SK-N-SH (cell line): Measurements from ENCODE around the gene RUFY4. TPM values are rescaled to one million over a fixed set of nuclear protein-coding genes. Genes with fewer than 3 reads are reported as not detected.

Experiments used
- CTCF ChIA-PET: fragments of 300-600, 350-600 bp; formaldehyde crosslinking; extraction: SDS; loops from one replicate; lab custom pipeline; 2021; lab: Yijun Ruan, JAX
- POLR2A ChIA-PET: fragments of 350-600 bp; sonication (Branson Sonifier 250); formaldehyde crosslinking; extraction: SDS; loops from one replicate; lab custom pipeline; 2020; ENCODE audit warnings: antibody characterized with exemption, inconsistent platforms; lab: Yijun Ruan, JAX
- DNase-seq: peaks from one replicate; pipeline ENCODE4 v3.0.0; 2012
- H2AFZ ChIP-seq: fragments of 200-600 bp; sonication (generic); 2 replicates; pipeline ENCODE4 v1.8.1; 2016; ENCODE audit warnings: antibody characterized with exemption, mild to moderate bottlenecking, low read depth
- H3F3A ChIP-seq: fragments of 200-600 bp; sonication (generic); replicated peaks from 2 replicates; pipeline ENCODE3; 2016; ENCODE audit warnings: antibody characterized with exemption, mild to moderate bottlenecking; ENCODE audit not compliant: insufficient read depth
- H3K27ac ChIP-seq, 2 experiments: fragments of 200-500 bp in 1 of 2; fragments of 200-600 bp in 1 of 2; sonication (Bioruptor generic) in 1 of 2; sonication (generic), shearing (Covaris generic) in 1 of 2; 2 replicates each; pipeline versions ENCODE4 v1.5.1 to v1.6.1; 2014 to 2016; ENCODE audit warnings: low read depth in 2 of 2, inconsistent platforms in 1 of 2, low read length in 1 of 2, mild to moderate bottlenecking in 1 of 2, mixed read lengths in 1 of 2
- H3K27me3 ChIP-seq: fragments of 200-600 bp; sonication (generic), shearing (Covaris generic); 2 replicates; pipeline ENCODE4 v1.6.1; 2016; ENCODE audit warnings: mixed run types; ENCODE audit not compliant: insufficient read depth
- H3K36me3 ChIP-seq, 2 experiments: fragments of 200-500 bp in 1 of 2; fragments of 200-600 bp in 1 of 2; sonication (Bioruptor generic) in 1 of 2; sonication (generic) in 1 of 2; replicated peaks in 1 of 2; 2 replicates each; pipeline versions ENCODE3 to v1.5.1; 2014 to 2016; ENCODE audit warnings: low read length in 1 of 2, mild to moderate bottlenecking in 1 of 2; ENCODE audit not compliant: insufficient read depth in 2 of 2, control insufficient read depth in 1 of 2
- H3K4me1 ChIP-seq, 2 experiments: fragments of 200-500 bp in 1 of 2; fragments of 200-600 bp in 1 of 2; sonication (Bioruptor generic) in 1 of 2; sonication (generic), shearing (Covaris generic) in 1 of 2; 2 replicates each; pipeline versions ENCODE4 v1.5.1 to v1.6.1; 2014 to 2016; ENCODE audit warnings: low read depth in 1 of 2, low read length in 1 of 2, mixed run types in 1 of 2; ENCODE audit not compliant: insufficient read depth in 2 of 2, control insufficient read depth in 1 of 2
- H3K4me2 ChIP-seq: fragments of 200-600 bp; sonication (generic), shearing (Covaris generic); 2 replicates; pipeline ENCODE4 v1.6.1; 2017; ENCODE audit warnings: mixed run types
- H3K4me3 ChIP-seq, 2 experiments: fragments of 200-500 bp in 1 of 2; fragments of 200-600 bp in 1 of 2; sonication (Bioruptor generic) in 1 of 2; sonication (generic), shearing (Covaris generic) in 1 of 2; 2 replicates each; pipeline versions ENCODE4 v1.5.1 to v1.8.1; 2014 to 2016; ENCODE audit warnings: low read depth in 2 of 2, inconsistent platforms in 1 of 2, low read length in 1 of 2, mild to moderate bottlenecking in 1 of 2, mixed read lengths in 1 of 2, moderate library complexity in 1 of 2
- H3K79me2 ChIP-seq: fragments of 200-600 bp; sonication (generic); 2 replicates; pipeline ENCODE4 v1.8.1; 2017; ENCODE audit warnings: mild to moderate bottlenecking; ENCODE audit not compliant: insufficient read depth
- H3K9ac ChIP-seq: fragments of 200-600 bp; sonication (generic); 2 replicates; pipeline ENCODE4 v1.6.1; 2017; ENCODE audit warnings: mixed run types
- H3K9me2 ChIP-seq: fragments of 200-600 bp; sonication (generic); 2 replicates; pipeline ENCODE4 v1.6.1; 2017; ENCODE audit warnings: mixed run types
- H3K9me3 ChIP-seq: fragments of 200-600 bp; sonication (generic); 2 replicates; pipeline ENCODE4 v1.6.1; 2017; ENCODE audit warnings: mixed run types, mild to moderate bottlenecking, moderate library complexity
- H4K20me1 ChIP-seq: fragments of 200-600 bp; sonication (generic); 2 replicates; pipeline ENCODE4 v1.6.1; 2017; ENCODE audit warnings: mild to moderate bottlenecking, mixed run types; ENCODE audit not compliant: insufficient read depth
- EP300 ChIP-seq, 2 experiments: IDR thresholded peaks; 2 replicates each; pipeline versions ENCODE4 v1.4.0 to v1.6.1; 2012; ENCODE audit warnings: borderline replicate concordance in 1 of 2, low read depth in 1 of 2, low read length in 1 of 2
- EZH2phosphoT487 ChIP-seq: fragments of 200-600 bp; sonication (generic); IDR thresholded peaks from 2 replicates; pipeline ENCODE4 v1.6.1; 2017; ENCODE audit warnings: low read depth, mixed run types, mild to moderate bottlenecking, antibody characterized with exemption, moderate library complexity, borderline replicate concordance
- FOXJ3 ChIP-seq: sonication (generic); formaldehyde crosslinking; IDR thresholded peaks from 2 replicates; pipeline ENCODE4 v1.5.1; 2020; ENCODE audit warnings: mild to moderate bottlenecking, missing genetic modification reagents
- GATA2 ChIP-seq: sonication (generic); formaldehyde crosslinking; IDR thresholded peaks from 2 replicates; pipeline ENCODE4 v1.5.0; 2020; ENCODE audit warnings: mild to moderate bottlenecking, missing genetic modification reagents
- JUND ChIP-seq: IDR thresholded peaks from 2 replicates; pipeline ENCODE4 v1.4.0; 2012
- MEF2A ChIP-seq: IDR thresholded peaks from 2 replicates; pipeline ENCODE4 v1.4.0; 2012; ENCODE audit warnings: low read depth, borderline replicate concordance
- MXI1 ChIP-seq: IDR thresholded peaks from 2 replicates; pipeline ENCODE4 v1.6.1; 2012; ENCODE audit warnings: mild to moderate bottlenecking, low read depth, low read length, improper control_type of control experiment
- NRF1 ChIP-seq: IDR thresholded peaks from 2 replicates; pipeline ENCODE4 v1.6.1; 2012; ENCODE audit warnings: low read depth, mild to moderate bottlenecking, low read length
- RCOR1 ChIP-seq: fragments of 150-350 bp; IDR thresholded peaks from 2 replicates; pipeline ENCODE4 v1.6.1; 2017; ENCODE audit warnings: antibody characterized with exemption, low read length
- RFX5 ChIP-seq: IDR thresholded peaks from 2 replicates; pipeline ENCODE4 v1.6.1; 2012; ENCODE audit warnings: mild to moderate bottlenecking, improper control_type of control experiment, low read length
- RXRA ChIP-seq: IDR thresholded peaks from 2 replicates; pipeline ENCODE4 v1.4.0; 2012; ENCODE audit warnings: low read depth, mild to moderate bottlenecking, borderline replicate concordance
- SMC3 ChIP-seq: IDR thresholded peaks from 2 replicates; pipeline ENCODE4 v1.6.1; 2012; ENCODE audit warnings: low read depth, low read length, improper control_type of control experiment
- TCF12 ChIP-seq: IDR thresholded peaks from 2 replicates; pipeline ENCODE4 v1.4.0; 2012
- TEAD4 ChIP-seq: IDR thresholded peaks from 2 replicates; pipeline ENCODE4 v1.4.0; 2012; ENCODE audit warnings: mild to moderate bottlenecking, borderline replicate concordance; ENCODE audit not compliant: insufficient read depth
- WGBS: methylation state at CpG from one replicate; pipeline ENCODE4 v1.1.6; 2017; ENCODE audit warnings: low lambda C conversion rate; 5-methylcytosine and 5-hydroxymethylcytosine counted together
- polyA plus RNA-seq, 3 experiments: library from polyadenylated mRNA; depleted of rRNA; stranded (reverse); fragments of >200 nt; gene quantifications; 2 replicates each; pipeline ENCODE4 v1.2.3, GENCODE V29; 2012
- TF ChIP-seq, protein P1 (sequence below): fragments of 150-350 bp; IDR thresholded peaks from 2 replicates; pipeline ENCODE4 v1.6.1; 2017; ENCODE audit warnings: antibody characterized with exemption, low read length, low read depth, borderline replicate concordance
- TF ChIP-seq, protein P2 (sequence below): IDR thresholded peaks from 2 replicates; pipeline ENCODE4 v1.4.0; 2012; ENCODE audit warnings: low read depth
- TF ChIP-seq, protein P3 (sequence below): IDR thresholded peaks from 2 replicates; pipeline ENCODE4 v1.4.0; 2012; ENCODE audit warnings: low read depth, borderline replicate concordance
- TF ChIP-seq, protein P4 (sequence below): fragments of 200-600 bp; sonication (generic); IDR thresholded peaks from 2 replicates; pipeline ENCODE4 v1.6.1; 2017; ENCODE audit warnings: antibody characterized with exemption, mild to moderate bottlenecking, moderate library complexity

Gene RUFY4
- polyA plus RNA-seq, 1 of the 3 experiments (the other 2 are of a cell fraction): not detected

DNA sequence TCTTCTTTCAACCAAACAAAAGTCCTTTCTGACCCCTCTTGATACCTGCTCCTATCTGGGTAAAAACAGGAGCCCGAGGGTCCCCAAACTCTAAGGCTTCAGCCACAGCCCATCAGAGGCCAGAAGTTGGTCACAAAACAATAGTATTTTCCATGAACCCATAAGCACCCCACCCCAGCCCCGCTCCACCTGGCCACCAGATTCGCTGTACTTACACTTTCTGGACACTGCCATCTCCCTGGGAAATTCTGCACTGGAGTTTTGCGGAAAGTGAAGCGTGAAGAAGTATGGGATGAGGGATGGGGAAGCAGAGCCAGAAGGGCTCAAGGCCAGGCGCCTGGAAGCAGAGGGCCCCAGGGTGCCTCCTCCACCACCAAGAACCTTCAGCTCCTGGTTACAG, 5.2 kb upstream of the RUFY4 start (continued):
- TF ChIP-seq, protein P1, sequence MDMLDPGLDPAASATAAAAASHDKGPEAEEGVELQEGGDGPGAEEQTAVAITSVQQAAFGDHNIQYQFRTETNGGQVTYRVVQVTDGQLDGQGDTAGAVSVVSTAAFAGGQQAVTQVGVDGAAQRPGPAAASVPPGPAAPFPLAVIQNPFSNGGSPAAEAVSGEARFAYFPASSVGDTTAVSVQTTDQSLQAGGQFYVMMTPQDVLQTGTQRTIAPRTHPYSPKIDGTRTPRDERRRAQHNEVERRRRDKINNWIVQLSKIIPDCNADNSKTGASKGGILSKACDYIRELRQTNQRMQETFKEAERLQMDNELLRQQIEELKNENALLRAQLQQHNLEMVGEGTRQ: no peak
- TF ChIP-seq MEF2A: no peak
- TF ChIP-seq RCOR1: no peak
- no peak for TF ChIP-seq GATA2 (CRISPR knock-in tag)
- no peak for TF ChIP-seq EZH2phosphoT487

DNA sequence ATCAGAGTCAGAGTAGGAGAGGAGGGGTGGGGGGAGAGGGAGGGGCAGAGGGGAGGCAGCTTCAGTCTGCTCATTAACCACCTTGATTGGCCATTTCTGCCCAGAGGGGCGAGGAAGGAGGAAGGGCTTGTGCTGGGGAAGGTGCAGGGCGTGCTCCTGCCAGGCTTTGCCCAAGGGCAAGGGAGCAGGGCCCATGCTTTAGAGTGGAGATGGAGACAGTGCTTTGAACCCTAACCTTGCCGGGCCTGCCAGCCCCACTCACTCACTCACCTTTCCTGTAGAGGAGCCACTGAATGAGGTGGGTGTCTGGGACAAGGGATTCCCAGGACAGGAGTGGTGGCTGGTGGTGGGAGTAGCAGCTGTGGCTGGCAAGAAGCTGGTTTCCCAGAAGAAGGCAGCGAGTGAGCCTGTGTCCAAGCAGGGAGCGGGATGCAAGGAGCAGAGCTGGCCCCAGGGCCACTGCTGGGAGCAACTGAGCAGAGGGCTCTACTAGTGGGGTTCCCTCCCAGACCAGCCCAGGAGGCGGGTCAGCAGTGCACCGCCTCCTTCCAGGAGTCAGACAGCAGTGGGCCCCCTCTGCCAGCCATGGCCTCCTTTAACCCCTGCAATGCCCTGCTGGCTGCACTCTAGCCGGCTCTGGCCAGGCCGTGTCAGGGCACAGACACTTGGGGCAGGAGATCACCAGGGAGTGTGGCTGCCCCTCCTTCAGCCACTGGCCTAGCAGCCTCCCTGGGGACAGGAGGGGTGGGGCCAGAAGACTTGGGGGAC, 3.6 kb upstream of the RUFY4 start:
- Histone ChIP-seq H3K4me3 (no peak overlapping the region), H4K20me1 (no peaks in the 10 kb centered on the region), H3K4me1 (peaks cover 0 to 16% of the 10 kb centered on the region in 2 experiments; a peak in 1 of 4 replicates), H3K9me3 (no peaks in the 10 kb centered on the region), H3F3A (no peaks in the 10 kb centered on the region), H3K9me2 (no peaks in the 10 kb centered on the region), H3K9ac (no peak overlapping the region), H3K4me2 (no peak overlapping the region), H3K36me3 (no peaks in the 10 kb centered on the region), H3K79me2 (no peaks in the 10 kb centered on the region), H2AFZ (no peak overlapping the region), H3K27ac (no peak overlapping the region), H3K27me3 (peaks cover 9% of the 10 kb centered on the region; the same call in 1 of the 2 replicates)
- POLR2A ChIA-PET: interaction anchor here (0.6 kb wide), 1 partner anchor 180 kb away, joined by 4 read pairs; no protein-coding TSS in a partner anchor
- DNase-seq: no peak
- no peak for TF ChIP-seq MEF2A
- TF ChIP-seq, protein P2, sequence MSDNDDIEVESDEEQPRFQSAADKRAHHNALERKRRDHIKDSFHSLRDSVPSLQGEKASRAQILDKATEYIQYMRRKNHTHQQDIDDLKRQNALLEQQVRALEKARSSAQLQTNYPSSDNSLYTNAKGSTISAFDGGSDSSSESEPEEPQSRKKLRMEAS: no peak
- no peak for TF ChIP-seq EP300 (IDR thresholded peaks at IDR 0.05; ENCODE audit: borderline replicate concordance in 1 of 2, low read depth in 1 of 2, low read length in 1 of 2)
- TF ChIP-seq JUND: no peak
- TF ChIP-seq, protein P3, sequence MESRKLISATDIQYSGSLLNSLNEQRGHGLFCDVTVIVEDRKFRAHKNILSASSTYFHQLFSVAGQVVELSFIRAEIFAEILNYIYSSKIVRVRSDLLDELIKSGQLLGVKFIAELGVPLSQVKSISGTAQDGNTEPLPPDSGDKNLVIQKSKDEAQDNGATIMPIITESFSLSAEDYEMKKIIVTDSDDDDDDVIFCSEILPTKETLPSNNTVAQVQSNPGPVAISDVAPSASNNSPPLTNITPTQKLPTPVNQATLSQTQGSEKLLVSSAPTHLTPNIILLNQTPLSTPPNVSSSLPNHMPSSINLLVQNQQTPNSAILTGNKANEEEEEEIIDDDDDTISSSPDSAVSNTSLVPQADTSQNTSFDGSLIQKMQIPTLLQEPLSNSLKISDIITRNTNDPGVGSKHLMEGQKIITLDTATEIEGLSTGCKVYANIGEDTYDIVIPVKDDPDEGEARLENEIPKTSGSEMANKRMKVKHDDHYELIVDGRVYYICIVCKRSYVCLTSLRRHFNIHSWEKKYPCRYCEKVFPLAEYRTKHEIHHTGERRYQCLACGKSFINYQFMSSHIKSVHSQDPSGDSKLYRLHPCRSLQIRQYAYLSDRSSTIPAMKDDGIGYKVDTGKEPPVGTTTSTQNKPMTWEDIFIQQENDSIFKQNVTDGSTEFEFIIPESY: no peak
- TF ChIP-seq SMC3: no peak
- TF ChIP-seq TCF12: no peak
- no peak for TF ChIP-seq RFX5
- TF ChIP-seq NRF1: no peak
- TF ChIP-seq FOXJ3 (CRISPR knock-in tag): no peak
- TF ChIP-seq TEAD4: no peak
- no peak for TF ChIP-seq MXI1
- TF ChIP-seq GATA2 (CRISPR knock-in tag): no peak
- TF ChIP-seq RXRA: no peak
- TF ChIP-seq, protein P4, sequence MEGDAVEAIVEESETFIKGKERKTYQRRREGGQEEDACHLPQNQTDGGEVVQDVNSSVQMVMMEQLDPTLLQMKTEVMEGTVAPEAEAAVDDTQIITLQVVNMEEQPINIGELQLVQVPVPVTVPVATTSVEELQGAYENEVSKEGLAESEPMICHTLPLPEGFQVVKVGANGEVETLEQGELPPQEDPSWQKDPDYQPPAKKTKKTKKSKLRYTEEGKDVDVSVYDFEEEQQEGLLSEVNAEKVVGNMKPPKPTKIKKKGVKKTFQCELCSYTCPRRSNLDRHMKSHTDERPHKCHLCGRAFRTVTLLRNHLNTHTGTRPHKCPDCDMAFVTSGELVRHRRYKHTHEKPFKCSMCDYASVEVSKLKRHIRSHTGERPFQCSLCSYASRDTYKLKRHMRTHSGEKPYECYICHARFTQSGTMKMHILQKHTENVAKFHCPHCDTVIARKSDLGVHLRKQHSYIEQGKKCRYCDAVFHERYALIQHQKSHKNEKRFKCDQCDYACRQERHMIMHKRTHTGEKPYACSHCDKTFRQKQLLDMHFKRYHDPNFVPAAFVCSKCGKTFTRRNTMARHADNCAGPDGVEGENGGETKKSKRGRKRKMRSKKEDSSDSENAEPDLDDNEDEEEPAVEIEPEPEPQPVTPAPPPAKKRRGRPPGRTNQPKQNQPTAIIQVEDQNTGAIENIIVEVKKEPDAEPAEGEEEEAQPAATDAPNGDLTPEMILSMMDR: no peak
- 44% methylated on average over 5 of the region's 9 CpGs for WGBS
- CTCF ChIA-PET: interaction anchor here (1.4 to 15.8 kb wide), 2 partner anchors 77 to 277 kb away, joined by 5 to 217 read pairs; no protein-coding TSS in a partner anchor
